Esophagus squamous epithelium (tissue), 4 donors: ENCODE results near the gene ORC1.

Source experiments
- CTCF ChIP-seq, 6 experiments: fragments of 450-650 bp in 4 of 6; fragments of 200-600 bp in 2 of 6; sonication (generic) in 2 of 6; IDR thresholded peaks; one replicate each; pipeline ENCODE4 v1.5.1; 2016 to 2019; ENCODE audit warnings: antibody characterized with exemption in 6 of 6, mild to moderate bottlenecking in 4 of 6, moderate library complexity in 4 of 6
- POLR2A ChIP-seq, 4 donors: fragments of 450-650 bp; IDR thresholded peaks; one replicate each; pipeline ENCODE4 v1.6.1; 2017; ENCODE audit warnings: antibody characterized with exemption in 4 of 4, mild to moderate bottlenecking in 4 of 4, moderate library complexity in 3 of 4

DNA sequence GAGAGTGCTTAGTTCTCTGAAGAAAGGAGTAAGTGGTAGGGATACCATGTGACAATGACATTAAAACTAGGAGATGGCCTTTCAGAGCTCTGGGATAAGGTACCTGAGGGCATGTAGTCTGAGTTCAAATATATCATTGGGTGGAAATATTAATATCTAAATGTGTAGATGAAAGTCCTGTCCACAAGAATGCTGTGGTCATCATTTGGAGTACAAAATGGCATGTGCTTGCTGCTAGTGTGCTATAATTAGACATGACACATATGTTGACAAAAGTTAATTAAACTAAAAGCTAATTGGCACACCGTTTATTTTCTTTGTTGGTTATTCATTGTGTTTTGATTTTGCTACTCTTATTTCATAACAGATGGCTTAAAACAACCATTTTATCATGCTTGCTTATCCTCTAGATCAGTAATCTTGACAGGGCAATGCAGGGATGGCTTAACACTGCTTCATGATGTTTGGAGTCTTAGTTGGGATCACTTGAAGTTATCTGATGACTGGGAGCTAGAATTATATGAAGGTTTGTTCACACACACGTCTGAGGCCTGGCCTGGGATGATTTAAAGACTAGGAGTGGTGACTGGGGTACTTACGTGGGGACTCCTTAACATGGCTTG lies 69.2 kb downstream of the ORC1 start:
- TF ChIP-seq CTCF (IDR thresholded peaks at IDR 0.05) (no peak), POLR2A (IDR thresholded peaks at IDR 0.05) (no peak)
